Measurements from ENCODE around the gene RFK. TPM values are rescaled to one million over a fixed set of nuclear protein-coding genes. Genes with fewer than 3 reads are reported as not detected.
"Not testable (repeated sequence)": the region's sequence is repeated elsewhere in the genome, so short reads cannot be mapped to it uniquely, and the experiment has no call there.

The RFK gene
- total and polyA plus RNA-seq, 9 of the 15 experiments (the other 6 are each of a cell fraction or from before 2014, with no cell fraction given), result 3.8 to 51.1 (median 14.8) TPM

- H4K20me1 ChIP-seq (replicated peaks; ENCODE audit: control insufficient read depth, insufficient read depth, low read length); H3K4me3 ChIP-seq; CTCF ChIA-PET (ENCODE audit: low intra/inter-chr PET ratio); in situ Hi-C loops (cut with MboI); FAIRE-seq; H3K27me3 ChIP-seq (ENCODE audit: control insufficient read depth in 2 of 2, insufficient read depth in 2 of 2, low read length in 2 of 2); H3K9me3 ChIP-seq (replicated peaks; ENCODE audit: control insufficient read depth, insufficient read depth, low read depth, low read length); BruUV-seq (replicated peaks); H3K79me2 ChIP-seq (ENCODE audit: control insufficient read depth, insufficient read depth, low read length); H3K9me1 ChIP-seq (ENCODE audit: control insufficient read depth, insufficient read depth, low read length); H3K36me3 ChIP-seq (ENCODE audit: control insufficient read depth, insufficient read depth, low read length); H3K9ac ChIP-seq (ENCODE audit: insufficient read depth in 1 of 2, low read depth in 2 of 2, low read length in 2 of 2); H2AFZ ChIP-seq (ENCODE audit: low read depth, low read length); TF ChIP-seq ATF1 (CRISPR knock-in tag; IDR thresholded peaks at IDR 0.05); ATF3 (CRISPR knock-in tag; conservative IDR thresholded peaks at IDR 0.05); TEAD4 (CRISPR knock-in tag; IDR thresholded peaks at IDR 0.05; ENCODE audit: borderline replicate concordance): not testable (repeated sequence)
- intact Hi-C loops (cut with micrococcal nuclease), result loop anchor here (10.0 kb wide), 1 partner anchor 52 kb away; no protein-coding TSS in a partner anchor
- Histone ChIP-seq H3K4me1 (replicated peaks in 1 of 2; ENCODE audit: control insufficient read depth in 2 of 2, insufficient read depth in 2 of 2, low read length in 2 of 2) (peaks cover 6 to 41% of the 10 kb centered on the region in 2 experiments; a peak in 3 of 5 replicates), H3K4me2 (ENCODE audit: insufficient read depth, low read length) (peak overlapping the region; percentile 3; the same call in 1 of the 2 replicates), H3K27ac (ENCODE audit: extremely low read depth, low read depth, low read length) (peak overlapping the region; percentile 59; the same call in 2 of the 3 replicates)
- DNase-seq (ENCODE audit: extremely low read depth in 1 of 4, low spot score in 3 of 4) (peak in 1 of 4 experiments; percentile 71), ATAC-seq (peak; percentile 34)
- POLR2A ChIA-PET, result interaction anchor here (0.6 kb wide), 1 partner anchor 1410 kb away, joined by 3 read pairs; the partner anchor contains the start of gene C9orf40
- 5% methylated on average over 11 of the region's 16 CpGs for WGBS (ENCODE audit: insufficient coverage, low coverage, missing lambda C conversion rate)
- TF ChIP-seq CEBPB (tag; IDR thresholded peaks at IDR 0.05) (peak; percentile 91), ATF1 (tag; IDR thresholded peaks at IDR 0.05) (0 out of 2 replicates have a peak, but pooled peaks have one; percentile 46), NEUROD1 (IDR thresholded peaks at IDR 0.05; ENCODE audit: borderline replicate concordance, low read depth, low read length, partially characterized antibody) (peak; percentile 21), GATA2 (CRISPR knock-in tag; IDR thresholded peaks at IDR 0.05) (peak; percentile 85), ATF3 (IDR thresholded peaks at IDR 0.05) (peak; percentile 66), TEAD4 (IDR thresholded peaks at IDR 0.05; ENCODE audit: low read length) (peak; percentile 86), HINFP (tag; conservative IDR thresholded peaks at IDR 0.05; ENCODE audit: low read depth) (peak; percentile 48; the same call in 1 of the 2 replicates), TBL1XR1 (IDR thresholded peaks at IDR 0.05; ENCODE audit: low read length in 2 of 2) (0 out of 4 replicates have a peak, but pooled peaks of 1 of the 2 experiments have one; percentile 58), GATAD2B (IDR thresholded peaks at IDR 0.05; ENCODE audit: borderline replicate concordance) (peak; percentile 51; the same call in 1 of the 2 replicates), SMARCE1 (IDR thresholded peaks at IDR 0.05) (peak; percentile 87), ZBTB11 (CRISPR knock-in tag; IDR thresholded peaks at IDR 0.05) (peak in 1 of 3 experiments; percentile 58; a peak in 2 of 6 replicates), CC2D1A (IDR thresholded peaks at IDR 0.05) (peak; percentile 59), SNIP1 (IDR thresholded peaks at IDR 0.05; ENCODE audit: low read depth) (peak; percentile 63; the same call in 1 of the 2 replicates), HDAC2 (IDR thresholded peaks at IDR 0.05) (peak; percentile 96)
Observed at GRCh38 chr9:76362332-76363031, 31.7 kb downstream of the RFK start.
